SK-N-SH treated with all-trans-retinoic acid at 6 μM for 48 hours (cell line): ENCODE data around the gene SAMHD1.

ENCODE experiments used
- BACH2 ChIP-seq: fragments of 250-450 bp; sonication (Bioruptor Pico); IDR thresholded peaks from 2 replicates; pipeline ENCODE4 v1.9.0; 2021; ENCODE audit warnings: mild to moderate bottlenecking, borderline replicate concordance
- ESRRG ChIP-seq: fragments of 250-450 bp; sonication (Bioruptor Pico); IDR thresholded peaks from 2 replicates; pipeline ENCODE4 v1.6.1; 2021; ENCODE audit warnings: mild to moderate bottlenecking
- GLIS3 ChIP-seq: fragments of 250-450 bp; sonication (Bioruptor Pico); IDR thresholded peaks from 2 replicates; pipeline ENCODE4 v1.5.0; 2020; ENCODE audit warnings: mild to moderate bottlenecking, moderate library complexity
- ZFP3 ChIP-seq: fragments of 250-450 bp; sonication (Bioruptor Pico); IDR thresholded peaks from 2 replicates; pipeline ENCODE4 v1.5.0; 2020; ENCODE audit warnings: mild to moderate bottlenecking, moderate library complexity
- ZFP30 ChIP-seq: fragments of 450-650 bp; formaldehyde crosslinking; IDR thresholded peaks from 2 replicates; pipeline ENCODE4 v1.5.0; 2022; ENCODE audit warnings: mild to moderate bottlenecking, moderate library complexity
- ZNF8 ChIP-seq: fragments of 450-650 bp; formaldehyde crosslinking; IDR thresholded peaks from 2 replicates; pipeline ENCODE4 v1.5.0; 2020; ENCODE audit warnings: mild to moderate bottlenecking, moderate library complexity
- TF ChIP-seq, protein P1 (sequence below): fragments of 250-450 bp; sonication (Bioruptor Pico); IDR thresholded peaks from 2 replicates; pipeline ENCODE4 v1.8.0; 2020; ENCODE audit warnings: mild to moderate bottlenecking, moderate library complexity, borderline replicate concordance
- TF ChIP-seq, protein P2 (sequence below): fragments of 250-450 bp; sonication (Bioruptor Pico); IDR thresholded peaks from 2 replicates; pipeline ENCODE4 v1.5.1; 2020; ENCODE audit warnings: low read depth, mild to moderate bottlenecking, moderate library complexity
- TF ChIP-seq, protein P3 (sequence below): fragments of 250-450 bp; sonication (Bioruptor Pico); IDR thresholded peaks from 2 replicates; pipeline ENCODE4 v1.5.1; 2021; ENCODE audit warnings: mild to moderate bottlenecking, moderate library complexity

- TF ChIP-seq, protein P1, sequence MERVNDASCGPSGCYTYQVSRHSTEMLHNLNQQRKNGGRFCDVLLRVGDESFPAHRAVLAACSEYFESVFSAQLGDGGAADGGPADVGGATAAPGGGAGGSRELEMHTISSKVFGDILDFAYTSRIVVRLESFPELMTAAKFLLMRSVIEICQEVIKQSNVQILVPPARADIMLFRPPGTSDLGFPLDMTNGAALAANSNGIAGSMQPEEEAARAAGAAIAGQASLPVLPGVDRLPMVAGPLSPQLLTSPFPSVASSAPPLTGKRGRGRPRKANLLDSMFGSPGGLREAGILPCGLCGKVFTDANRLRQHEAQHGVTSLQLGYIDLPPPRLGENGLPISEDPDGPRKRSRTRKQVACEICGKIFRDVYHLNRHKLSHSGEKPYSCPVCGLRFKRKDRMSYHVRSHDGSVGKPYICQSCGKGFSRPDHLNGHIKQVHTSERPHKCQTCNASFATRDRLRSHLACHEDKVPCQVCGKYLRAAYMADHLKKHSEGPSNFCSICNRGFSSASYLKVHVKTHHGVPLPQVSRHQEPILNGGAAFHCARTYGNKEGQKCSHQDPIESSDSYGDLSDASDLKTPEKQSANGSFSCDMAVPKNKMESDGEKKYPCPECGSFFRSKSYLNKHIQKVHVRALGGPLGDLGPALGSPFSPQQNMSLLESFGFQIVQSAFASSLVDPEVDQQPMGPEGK (CRISPR knock-in tag) = no peak
- TF ChIP-seq GLIS3 (CRISPR knock-in tag) (no peak), ESRRG (CRISPR knock-in tag) (no peak), BACH2 (no peak), ZFP30 (CRISPR knock-in tag) (no peak), ZFP3 (CRISPR knock-in tag) (no peak), ZNF8 (no peak)
- TF ChIP-seq, protein P2, sequence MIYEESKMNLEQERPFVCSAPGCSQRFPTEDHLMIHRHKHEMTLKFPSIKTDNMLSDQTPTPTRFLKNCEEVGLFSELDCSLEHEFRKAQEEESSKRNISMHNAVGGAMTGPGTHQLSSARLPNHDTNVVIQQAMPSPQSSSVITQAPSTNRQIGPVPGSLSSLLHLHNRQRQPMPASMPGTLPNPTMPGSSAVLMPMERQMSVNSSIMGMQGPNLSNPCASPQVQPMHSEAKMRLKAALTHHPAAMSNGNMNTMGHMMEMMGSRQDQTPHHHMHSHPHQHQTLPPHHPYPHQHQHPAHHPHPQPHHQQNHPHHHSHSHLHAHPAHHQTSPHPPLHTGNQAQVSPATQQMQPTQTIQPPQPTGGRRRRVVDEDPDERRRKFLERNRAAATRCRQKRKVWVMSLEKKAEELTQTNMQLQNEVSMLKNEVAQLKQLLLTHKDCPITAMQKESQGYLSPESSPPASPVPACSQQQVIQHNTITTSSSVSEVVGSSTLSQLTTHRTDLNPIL = no peak
- TF ChIP-seq, protein P3, sequence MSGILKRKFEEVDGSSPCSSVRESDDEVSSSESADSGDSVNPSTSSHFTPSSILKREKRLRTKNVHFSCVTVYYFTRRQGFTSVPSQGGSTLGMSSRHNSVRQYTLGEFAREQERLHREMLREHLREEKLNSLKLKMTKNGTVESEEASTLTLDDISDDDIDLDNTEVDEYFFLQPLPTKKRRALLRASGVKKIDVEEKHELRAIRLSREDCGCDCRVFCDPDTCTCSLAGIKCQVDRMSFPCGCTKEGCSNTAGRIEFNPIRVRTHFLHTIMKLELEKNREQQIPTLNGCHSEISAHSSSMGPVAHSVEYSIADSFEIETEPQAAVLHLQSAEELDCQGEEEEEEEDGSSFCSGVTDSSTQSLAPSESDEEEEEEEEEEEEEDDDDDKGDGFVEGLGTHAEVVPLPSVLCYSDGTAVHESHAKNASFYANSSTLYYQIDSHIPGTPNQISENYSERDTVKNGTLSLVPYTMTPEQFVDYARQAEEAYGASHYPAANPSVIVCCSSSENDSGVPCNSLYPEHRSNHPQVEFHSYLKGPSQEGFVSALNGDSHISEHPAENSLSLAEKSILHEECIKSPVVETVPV (CRISPR knock-in tag) = no peak
Observed at GRCh38 chr20:36848078-36848660, 103.3 kb downstream of the SAMHD1 start.
